Brain microvascular endothelial cell (primary cell): ENCODE measurements around the gene EPGN.
"Not testable (repeated sequence)": the region's sequence is repeated elsewhere in the genome, so short reads cannot be mapped to it uniquely, and the experiment has no call there.

ENCODE experiments used
- DNase-seq: peaks from one replicate; pipeline ENCODE4 v3.0.0-alpha.2; 2020
- H3K27ac ChIP-seq: fragments of 250-450 bp; sonication (Bioruptor Pico); 2 replicates; pipeline ENCODE4 v1.5.1; 2020; ENCODE audit warnings: mild to moderate bottlenecking, moderate library complexity
- H3K27me3 ChIP-seq: fragments of 250-450 bp; sonication (Bioruptor Pico); replicated peaks from 2 replicates; pipeline ENCODE4 v1.5.1; 2020; ENCODE audit warnings: mild to moderate bottlenecking
- H3K36me3 ChIP-seq: fragments of 250-450 bp; sonication (Bioruptor Pico); replicated peaks from 2 replicates; pipeline ENCODE4 v1.5.1; 2020; ENCODE audit warnings: mild to moderate bottlenecking
- H3K4me3 ChIP-seq: 2 replicates; pipeline ENCODE4 v1.5.1; 2011; ENCODE audit warnings: low read depth, mild to moderate bottlenecking, control low read depth, low read length, moderate library complexity
- in situ Hi-C: cut with HindIII; loops from 2 replicates; pipeline ENCODE4 v1.10.0; 2017; ENCODE audit warnings: low sequenced_read_pairs, low pct_ligation_motif_present
- TF ChIP-seq, protein P1 (sequence below): IDR thresholded peaks from 2 replicates; pipeline ENCODE4 v1.5.1; 2011; ENCODE audit warnings: low read depth, mild to moderate bottlenecking, moderate library complexity, low read length, control low read depth, inconsistent platforms; ENCODE audit errors: missing control alignments

The EPGN gene

GRCh38 chr4:74331944-74332343, 23.7 kb downstream of the EPGN start:
- in situ Hi-C loops: no loop called here
- Histone ChIP-seq H3K27me3 (no peaks in the 10 kb centered on the region), H3K27ac (no peak overlapping the region), H3K4me3 (no peak overlapping the region), H3K36me3 (no peaks in the 10 kb centered on the region)
- TF ChIP-seq, protein P1, sequence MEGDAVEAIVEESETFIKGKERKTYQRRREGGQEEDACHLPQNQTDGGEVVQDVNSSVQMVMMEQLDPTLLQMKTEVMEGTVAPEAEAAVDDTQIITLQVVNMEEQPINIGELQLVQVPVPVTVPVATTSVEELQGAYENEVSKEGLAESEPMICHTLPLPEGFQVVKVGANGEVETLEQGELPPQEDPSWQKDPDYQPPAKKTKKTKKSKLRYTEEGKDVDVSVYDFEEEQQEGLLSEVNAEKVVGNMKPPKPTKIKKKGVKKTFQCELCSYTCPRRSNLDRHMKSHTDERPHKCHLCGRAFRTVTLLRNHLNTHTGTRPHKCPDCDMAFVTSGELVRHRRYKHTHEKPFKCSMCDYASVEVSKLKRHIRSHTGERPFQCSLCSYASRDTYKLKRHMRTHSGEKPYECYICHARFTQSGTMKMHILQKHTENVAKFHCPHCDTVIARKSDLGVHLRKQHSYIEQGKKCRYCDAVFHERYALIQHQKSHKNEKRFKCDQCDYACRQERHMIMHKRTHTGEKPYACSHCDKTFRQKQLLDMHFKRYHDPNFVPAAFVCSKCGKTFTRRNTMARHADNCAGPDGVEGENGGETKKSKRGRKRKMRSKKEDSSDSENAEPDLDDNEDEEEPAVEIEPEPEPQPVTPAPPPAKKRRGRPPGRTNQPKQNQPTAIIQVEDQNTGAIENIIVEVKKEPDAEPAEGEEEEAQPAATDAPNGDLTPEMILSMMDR: no peak
- DNase-seq: no peak

GRCh38 chr4:74334636-74335035, 26.4 kb downstream of the EPGN start:
- Histone ChIP-seq H3K4me3 (no peak overlapping the region), H3K36me3 (no peaks in the 10 kb centered on the region), H3K27me3 (no peaks in the 10 kb centered on the region), H3K27ac (no peak overlapping the region)
- no peak for DNase-seq
- in situ Hi-C loops: no loop called here
- TF ChIP-seq, protein P1: no peak

DNA sequence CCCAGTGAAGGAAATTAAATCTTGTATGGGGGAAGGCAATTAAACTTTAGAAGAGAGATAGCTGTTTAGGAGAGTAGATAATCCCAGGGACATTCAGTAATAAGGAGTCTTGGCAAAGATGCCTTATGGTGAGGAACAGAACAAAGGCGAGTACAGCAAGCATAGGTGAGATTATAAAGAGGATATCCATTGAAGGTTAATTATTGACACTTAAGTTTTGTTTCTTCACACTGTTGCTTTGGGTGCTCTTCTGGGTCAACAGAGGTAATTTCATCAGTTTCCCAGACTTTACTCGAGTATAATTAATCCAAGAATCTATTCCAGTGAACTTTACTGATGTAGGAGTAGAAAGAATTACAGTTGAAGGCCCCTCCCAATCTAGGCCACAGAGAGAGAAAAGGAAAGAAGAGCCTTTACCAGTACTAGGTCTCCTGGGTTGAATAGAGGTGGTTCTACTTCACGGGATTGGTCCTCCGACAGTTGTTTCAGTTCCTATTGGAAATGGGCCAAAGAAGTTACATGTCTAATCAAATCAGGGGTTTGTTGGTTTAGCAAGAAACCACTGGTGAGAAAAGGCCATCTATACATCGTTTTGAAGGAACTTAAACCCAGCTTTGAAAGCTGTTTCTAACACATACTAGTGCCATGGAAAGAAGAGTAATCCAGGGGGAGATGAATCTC, 27.2 kb downstream of the EPGN start:
- Histone ChIP-seq H3K4me3 (no peak overlapping the region), H3K27ac (no peak overlapping the region), H3K36me3 (no peaks in the 10 kb centered on the region), H3K27me3 (no peaks in the 10 kb centered on the region)
- TF ChIP-seq, protein P1: no peak
- DNase-seq: no peak
- in situ Hi-C loops: no loop called here

- Histone ChIP-seq H3K36me3 (no peaks in the 10 kb centered on the region), H3K4me3 (no peak overlapping the region), H3K27ac (no peak overlapping the region), H3K27me3 (no peaks in the 10 kb centered on the region)
- in situ Hi-C loops: no loop called here
- DNase-seq: no peak
- TF ChIP-seq, protein P1: no peak
Observed at GRCh38 chr4:74338792-74339333, 30.6 kb downstream of the EPGN start.

- no peaks in the 10 kb centered on the region for H3K27me3 ChIP-seq
- no peak for DNase-seq
- TF ChIP-seq, protein P1: no peak
- no peak overlapping the region for H3K4me3 ChIP-seq
- no peak overlapping the region for H3K27ac ChIP-seq
- no peaks in the 10 kb centered on the region for H3K36me3 ChIP-seq
- in situ Hi-C loops: no loop called here
Observed at GRCh38 chr4:74339501-74339900, 31.2 kb downstream of the EPGN start.

DNA sequence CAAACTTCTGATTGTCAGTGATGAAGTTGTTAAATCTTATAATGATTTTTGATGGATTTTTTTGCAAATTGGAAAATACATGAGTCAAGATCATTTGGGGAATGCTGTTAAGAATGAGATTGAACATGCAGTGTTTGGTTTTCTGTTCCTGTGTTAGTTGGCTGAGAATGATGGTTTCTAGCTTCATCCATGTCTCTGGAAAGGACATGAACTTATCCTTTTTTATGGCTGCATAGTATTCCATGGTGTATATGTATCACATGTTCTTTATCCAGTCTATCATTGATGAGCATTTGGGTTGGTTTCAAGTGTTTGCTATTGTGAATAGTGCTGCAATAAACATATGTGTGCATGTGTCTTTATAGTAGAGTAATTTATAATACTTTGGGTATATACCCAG, 32.2 kb downstream of the EPGN start:
- H3K27ac ChIP-seq, DNase-seq, H3K36me3 ChIP-seq, H3K4me3 ChIP-seq, H3K27me3 ChIP-seq, in situ Hi-C loops: not testable (repeated sequence)
